Gastrocnemius medialis (tissue), 4 donors: ENCODE data around the gene TMEM37. TPM values are rescaled to one million over a fixed set of nuclear protein-coding genes. Genes with fewer than 3 reads are reported as not detected.

ENCODE experiments used
- ATAC-seq, 2 donors: fragments of 150-250 bp; one replicate each; pipeline ENCODE4 v1.9.1; 2016
- DNase-seq, 2 donors: peaks; one replicate each; pipeline ENCODE4 v3.0.0-alpha.2; 2019
- H3K27ac ChIP-seq, 4 donors: fragments of 200-600 bp; sonication (generic); 1 replicate in 1 of 4; 2 replicates in 3 of 4; pipeline ENCODE4 v1.5.1; 2016 to 2018; ENCODE audit warnings: mild to moderate bottlenecking in 2 of 4, moderate library complexity in 1 of 4
- H3K27me3 ChIP-seq, 3 donors: fragments of 200-600 bp; sonication (generic) in 2 of 3; 1 replicate in 1 of 3; 2 replicates in 2 of 3; pipeline versions ENCODE4 v1.5.1 to v1.6.0; 2016 to 2019; ENCODE audit warnings: mild to moderate bottlenecking in 1 of 3, moderate library complexity in 1 of 3
- H3K36me3 ChIP-seq, 2 donors: fragments of 200-600 bp; sonication (generic) in 1 of 2; one replicate each; pipeline ENCODE4 v1.5.1; 2017 to 2018
- H3K4me1 ChIP-seq, 2 donors: fragments of 200-600 bp; sonication (generic) in 1 of 2; one replicate each; pipeline ENCODE4 v1.5.1; 2016 to 2017; ENCODE audit warnings: mild to moderate bottlenecking in 2 of 2
- H3K4me3 ChIP-seq, 4 donors: fragments of 200-600 bp; sonication (generic) in 3 of 4; 1 replicate in 1 of 4; 2 replicates in 3 of 4; pipeline ENCODE4 v1.5.1; 2016 to 2019; ENCODE audit warnings: mild to moderate bottlenecking in 2 of 4
- H3K9me3 ChIP-seq, 3 donors: fragments of 200-600 bp; sonication (generic) in 2 of 3; 1 replicate in 1 of 3; 2 replicates in 2 of 3; pipeline ENCODE4 v1.5.1; 2016 to 2019
- POLR2A ChIP-seq, 2 donors: fragments of 450-650 bp; IDR thresholded peaks; one replicate each; pipeline ENCODE4 v1.6.1; 2017; ENCODE audit warnings: antibody characterized with exemption in 2 of 2, mild to moderate bottlenecking in 2 of 2, moderate library complexity in 2 of 2
- in situ Hi-C, 4 donors: fragments of 200-750 bp; cut with MboI; loops; one replicate each; pipeline versions ENCODE4 v1.15.0 to v1.8.0; 2017; ENCODE audit warnings: low sequenced_read_pairs in 4 of 4
- intact Hi-C: fragments of 100-400 bp; cut with DNase I; formaldehyde crosslinking; loops from one replicate; pipeline ENCODE4 v1.15.1; 2023; ENCODE audit warnings: low total_unique reads
- total RNA-seq, 4 donors: library from RNA; depleted of rRNA; stranded (reverse); fragments of >200 nt; gene quantifications; one replicate each; pipeline versions ENCODE4 v1.1.0 to v1.2.3, GENCODE V29; 2016
- TF ChIP-seq, protein P1 (sequence below), 5 experiments: fragments of 450-650 bp in 3 of 5; fragments of 200-600 bp in 2 of 5; sonication (generic) in 2 of 5; IDR thresholded peaks in 4 of 5; conservative IDR thresholded peaks in 1 of 5; 1 replicate in 4 of 5; 2 replicates in 1 of 5; pipeline ENCODE4 v1.5.1; 2016 to 2019; ENCODE audit warnings: antibody characterized with exemption in 5 of 5, mild to moderate bottlenecking in 3 of 5, moderate library complexity in 3 of 5

Gene TMEM37
- total RNA-seq = 1 to 10 TPM in 1 of 4 donors, under 1 TPM in 3; 0.49 to 2.7 (median 0.64) TPM

GRCh38 chr2:119431155-119431975, at the start of gene TMEM37:
TSS of gene TMEM37 (plus strand) at chr2:119431854. CDS start at chr2:119431904, 50 bp downstream.
- in situ Hi-C loops (no loop called here), intact Hi-C loops (no loop called here)
- DNase-seq = peak; percentile 9 to 45
- TF ChIP-seq, protein P1, sequence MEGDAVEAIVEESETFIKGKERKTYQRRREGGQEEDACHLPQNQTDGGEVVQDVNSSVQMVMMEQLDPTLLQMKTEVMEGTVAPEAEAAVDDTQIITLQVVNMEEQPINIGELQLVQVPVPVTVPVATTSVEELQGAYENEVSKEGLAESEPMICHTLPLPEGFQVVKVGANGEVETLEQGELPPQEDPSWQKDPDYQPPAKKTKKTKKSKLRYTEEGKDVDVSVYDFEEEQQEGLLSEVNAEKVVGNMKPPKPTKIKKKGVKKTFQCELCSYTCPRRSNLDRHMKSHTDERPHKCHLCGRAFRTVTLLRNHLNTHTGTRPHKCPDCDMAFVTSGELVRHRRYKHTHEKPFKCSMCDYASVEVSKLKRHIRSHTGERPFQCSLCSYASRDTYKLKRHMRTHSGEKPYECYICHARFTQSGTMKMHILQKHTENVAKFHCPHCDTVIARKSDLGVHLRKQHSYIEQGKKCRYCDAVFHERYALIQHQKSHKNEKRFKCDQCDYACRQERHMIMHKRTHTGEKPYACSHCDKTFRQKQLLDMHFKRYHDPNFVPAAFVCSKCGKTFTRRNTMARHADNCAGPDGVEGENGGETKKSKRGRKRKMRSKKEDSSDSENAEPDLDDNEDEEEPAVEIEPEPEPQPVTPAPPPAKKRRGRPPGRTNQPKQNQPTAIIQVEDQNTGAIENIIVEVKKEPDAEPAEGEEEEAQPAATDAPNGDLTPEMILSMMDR (IDR thresholded peaks at IDR 0.05 in 4 of 5, conservative IDR thresholded peaks at IDR 0.05 in 1 of 5) = no peak
- TF ChIP-seq POLR2A (IDR thresholded peaks at IDR 0.05) = no peak
- H3K36me3 ChIP-seq = no peaks in the 10 kb centered on the region
- peak within 1 kb of the TSS; percentile 48 to 64 (median 52) for H3K4me3 ChIP-seq
- no peaks in the 10 kb centered on the region for H3K9me3 ChIP-seq
- no peaks in the 10 kb centered on the region for H3K27me3 ChIP-seq
- peak within 1 kb of the TSS; percentile 2 to 59 (median 52) for H3K27ac ChIP-seq
- peaks cover 6 to 7% of the 10 kb centered on the region in 2 donors for H3K4me1 ChIP-seq
- peak; percentile 46 to 68 for ATAC-seq

DNA sequence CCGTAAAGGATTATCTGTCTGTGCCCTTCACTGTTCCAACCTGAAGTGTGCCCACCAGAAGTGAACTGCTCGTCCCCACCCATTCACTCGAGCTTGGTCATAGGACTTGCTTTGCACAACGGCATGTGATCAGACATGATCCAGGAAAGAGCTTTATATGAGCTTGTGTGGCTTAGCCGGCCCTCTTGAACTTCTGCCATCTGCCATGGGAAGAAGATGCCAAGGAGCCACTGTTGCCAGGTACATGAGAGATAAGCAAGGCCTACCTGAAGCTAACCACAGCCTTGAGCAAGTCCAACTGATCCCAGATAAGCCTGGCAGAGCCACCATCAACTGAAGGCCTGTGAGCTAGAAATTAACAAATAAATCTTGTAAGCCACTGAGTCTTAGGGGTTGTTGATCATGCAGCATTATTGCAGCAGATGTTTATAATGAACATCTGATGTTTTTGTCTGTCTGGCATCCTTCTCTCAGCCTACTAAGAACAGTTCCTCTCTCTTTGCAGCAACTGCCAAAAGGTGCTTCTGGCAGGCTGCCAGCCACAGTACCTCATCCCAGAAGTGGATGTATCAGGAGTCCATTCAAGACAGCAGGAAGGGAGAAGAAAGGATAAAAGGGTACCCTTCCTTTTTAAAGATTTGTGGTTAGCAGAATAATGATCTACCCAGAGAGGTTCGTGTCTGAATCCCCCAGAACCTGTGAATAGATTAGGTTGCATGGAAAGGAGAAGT, 48.1 kb upstream of the TMEM37 start:
- Histone ChIP-seq H3K9me3 (no peaks in the 10 kb centered on the region), H3K36me3 (no peaks in the 10 kb centered on the region), H3K4me1 (peaks cover 0 to 8% of the 10 kb centered on the region in 2 donors), H3K27ac (no peak overlapping the region), H3K4me3 (no peak overlapping the region), H3K27me3 (no peaks in the 10 kb centered on the region)
- DNase-seq (no peak), ATAC-seq (peak in 1 of 2 donors; percentile 57)
- in situ Hi-C loops (no loop called here), intact Hi-C loops (no loop called here)
- TF ChIP-seq POLR2A (IDR thresholded peaks at IDR 0.05) = no peak
- TF ChIP-seq, protein P1 (IDR thresholded peaks at IDR 0.05 in 4 of 5, conservative IDR thresholded peaks at IDR 0.05 in 1 of 5) = no peak

DNA sequence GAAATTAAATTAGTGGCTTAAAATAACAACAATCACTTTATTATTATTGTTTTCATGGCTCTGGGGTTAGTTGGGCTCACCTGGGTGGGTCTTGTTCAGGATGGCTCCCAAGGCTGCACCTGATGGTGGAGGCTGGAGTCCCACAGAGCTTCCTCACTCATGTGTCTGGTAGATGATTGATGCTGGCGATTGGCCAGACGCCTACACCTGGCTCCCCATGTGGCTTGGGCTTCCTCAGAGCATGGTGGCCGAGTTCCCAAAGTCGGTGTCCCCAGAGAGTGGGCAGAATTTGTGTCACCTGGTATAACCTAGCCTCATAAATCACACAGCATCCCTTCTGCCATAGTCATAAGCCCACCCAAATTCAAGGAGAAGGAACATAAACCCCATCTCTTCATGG, 46.7 kb upstream of the TMEM37 start:
- Histone ChIP-seq H3K27me3 (no peaks in the 10 kb centered on the region), H3K4me3 (no peak overlapping the region), H3K4me1 (peaks cover 4 to 16% of the 10 kb centered on the region in 2 donors), H3K36me3 (no peaks in the 10 kb centered on the region), H3K27ac (no peak overlapping the region), H3K9me3 (no peaks in the 10 kb centered on the region)
- TF ChIP-seq POLR2A (IDR thresholded peaks at IDR 0.05) = no peak
- TF ChIP-seq, protein P1 (IDR thresholded peaks at IDR 0.05 in 4 of 5, conservative IDR thresholded peaks at IDR 0.05 in 1 of 5) = no peak
- DNase-seq (no peak), ATAC-seq (no peak)
- in situ Hi-C loops (no loop called here), intact Hi-C loops (no loop called here)

- Histone ChIP-seq H3K9me3 (no peaks in the 10 kb centered on the region), H3K27me3 (no peaks in the 10 kb centered on the region), H3K4me3 (no peak overlapping the region), H3K4me1 (peaks cover 7 to 19% of the 10 kb centered on the region in 2 donors), H3K27ac (no peak overlapping the region), H3K36me3 (no peaks in the 10 kb centered on the region)
- in situ Hi-C loops (no loop called here), intact Hi-C loops (no loop called here)
- DNase-seq (no peak), ATAC-seq (no peak)
- TF ChIP-seq, protein P1 (IDR thresholded peaks at IDR 0.05 in 4 of 5, conservative IDR thresholded peaks at IDR 0.05 in 1 of 5) = no peak
- TF ChIP-seq POLR2A (IDR thresholded peaks at IDR 0.05) = no peak
Observed at GRCh38 chr2:119385466-119385865, 46.2 kb upstream of the TMEM37 start.
